ENCODE measurements around the gene SNED1. TPM values are rescaled to one million over a fixed set of nuclear protein-coding genes. Genes with fewer than 3 reads are reported as not detected.
A peak's percentile ranks its signal among the peaks of the same experiment; 100 is the strongest.
"Not testable (repeated sequence)": the region's sequence is repeated elsewhere in the genome, so short reads cannot be mapped to it uniquely, and the experiment has no call there.

Gene SNED1
- total and polyA plus RNA-seq, 9 of the 15 experiments (the other 6 are each of a cell fraction or from before 2014, with no cell fraction given) = 0.03 to 0.07 (median 0.05) TPM; not detected in 5

DNA sequence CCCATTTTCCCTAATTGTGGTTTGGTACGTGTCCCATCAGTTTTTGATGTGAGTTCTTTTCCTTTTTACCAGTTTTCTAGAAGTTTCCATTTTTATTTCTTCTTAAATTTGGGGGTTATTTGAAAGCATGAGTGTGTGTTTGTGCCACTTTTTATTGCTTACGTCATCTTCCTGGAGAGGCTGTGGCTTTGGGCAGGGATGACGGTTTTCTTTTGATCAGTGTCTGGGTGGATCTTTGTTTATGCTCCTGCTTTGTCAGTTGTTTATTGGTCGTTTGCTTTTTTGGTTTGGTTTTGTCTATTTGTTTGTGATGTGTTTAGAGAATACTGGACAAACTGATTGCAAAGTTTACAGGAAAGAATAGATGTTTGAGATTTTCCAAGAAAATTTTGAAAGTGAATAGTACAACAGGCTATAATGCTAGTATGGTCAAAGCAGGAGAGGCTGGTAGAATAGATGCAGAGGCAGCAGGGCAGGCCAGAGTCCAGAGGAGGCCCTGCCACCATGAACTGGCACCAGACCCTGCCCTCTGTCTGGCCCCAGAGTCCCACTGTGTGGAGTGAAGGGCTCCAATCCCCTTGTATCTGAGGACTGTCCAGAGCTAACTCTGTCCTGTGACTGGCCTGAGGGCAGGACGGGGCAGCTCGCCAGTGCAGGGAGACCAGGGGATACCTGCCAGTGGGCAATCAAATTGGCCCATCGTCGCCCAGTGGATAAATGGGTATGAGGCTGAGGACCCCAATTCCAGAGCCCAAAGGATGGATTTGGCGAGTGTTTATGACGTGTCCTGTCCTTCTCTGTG lies 23.4 kb upstream of the SNED1 start:
- TF ChIP-seq CHD2 (IDR thresholded peaks at IDR 0.05; ENCODE audit: low read depth, low read length) (no peak), ATF3 (IDR thresholded peaks at IDR 0.05) (peak; percentile 39), ATF3 (CRISPR knock-in tag; conservative IDR thresholded peaks at IDR 0.05) (no peak)
- Histone ChIP-seq H3K79me2 (ENCODE audit: control insufficient read depth, insufficient read depth, low read length) (no peaks in the 10 kb centered on the region), H4K20me1 (replicated peaks; ENCODE audit: control insufficient read depth, insufficient read depth, low read length) (no peaks in the 10 kb centered on the region), H3K9ac (ENCODE audit: insufficient read depth in 1 of 2, low read depth in 2 of 2, low read length in 2 of 2) (no peak overlapping the region), H3K4me2 (ENCODE audit: insufficient read depth, low read length) (no peak overlapping the region), H3K27ac (ENCODE audit: extremely low read depth, low read depth, low read length) (no peak overlapping the region), H3K9me3 (replicated peaks; ENCODE audit: control insufficient read depth, insufficient read depth, low read depth, low read length) (no peaks in the 10 kb centered on the region), H3K4me3 (no peak overlapping the region), H3K27me3 (ENCODE audit: control insufficient read depth in 2 of 2, insufficient read depth in 2 of 2, low read length in 2 of 2) (peaks cover 3 to 24% of the 10 kb centered on the region in 2 experiments; a peak in 2 of 5 replicates), H3K4me1 (replicated peaks in 1 of 2; ENCODE audit: control insufficient read depth in 2 of 2, insufficient read depth in 2 of 2, low read length in 2 of 2) (no peaks in the 10 kb centered on the region), H2AFZ (ENCODE audit: low read depth, low read length) (no peak overlapping the region), H3K36me3 (ENCODE audit: control insufficient read depth, insufficient read depth, low read length) (no peaks in the 10 kb centered on the region), H3K9me1 (ENCODE audit: control insufficient read depth, insufficient read depth, low read length) (no peaks in the 10 kb centered on the region)
- FAIRE-seq (no peak), DNase-seq (ENCODE audit: extremely low read depth in 1 of 4, low spot score in 3 of 4) (no peak), ATAC-seq (no peak)
- no TSS peak for BruUV-seq (replicated peaks)
- in situ Hi-C loops (cut with MboI) (no loop called here), intact Hi-C loops (cut with micrococcal nuclease) (no loop called here)
- POLR2A ChIA-PET = no interaction called here
- CTCF ChIA-PET (ENCODE audit: low intra/inter-chr PET ratio) = no interaction called here
- WGBS (ENCODE audit: insufficient coverage, low coverage, missing lambda C conversion rate) = 0% methylated on average over 10 of the region's 10 CpGs

- intact Hi-C loops (cut with micrococcal nuclease); FAIRE-seq; H3K4me2 ChIP-seq (ENCODE audit: insufficient read depth, low read length); H3K36me3 ChIP-seq (ENCODE audit: control insufficient read depth, insufficient read depth, low read length); H3K4me1 ChIP-seq (replicated peaks in 1 of 2; ENCODE audit: control insufficient read depth in 2 of 2, insufficient read depth in 2 of 2, low read length in 2 of 2); H3K79me2 ChIP-seq (ENCODE audit: control insufficient read depth, insufficient read depth, low read length); H2AFZ ChIP-seq (ENCODE audit: low read depth, low read length); H3K9ac ChIP-seq (ENCODE audit: insufficient read depth in 1 of 2, low read depth in 2 of 2, low read length in 2 of 2); H3K27ac ChIP-seq (ENCODE audit: extremely low read depth, low read depth, low read length); H3K4me3 ChIP-seq; DNase-seq (ENCODE audit: extremely low read depth in 1 of 4, low spot score in 3 of 4); BruUV-seq (replicated peaks); POLR2A ChIA-PET; H3K9me3 ChIP-seq (replicated peaks; ENCODE audit: control insufficient read depth, insufficient read depth, low read depth, low read length); ATAC-seq; in situ Hi-C loops (cut with MboI); H3K9me1 ChIP-seq (ENCODE audit: control insufficient read depth, insufficient read depth, low read length); H4K20me1 ChIP-seq (replicated peaks; ENCODE audit: control insufficient read depth, insufficient read depth, low read length); CTCF ChIA-PET (ENCODE audit: low intra/inter-chr PET ratio): not testable (repeated sequence)
- 0% methylated on average over 3 of the region's 4 CpGs for WGBS (ENCODE audit: insufficient coverage, low coverage, missing lambda C conversion rate)
- H3K27me3 ChIP-seq (ENCODE audit: control insufficient read depth in 2 of 2, insufficient read depth in 2 of 2, low read length in 2 of 2) = peaks cover 3 to 21% of the 10 kb centered on the region in 2 experiments; a peak in 2 of 5 replicates
Measured at GRCh38 chr2:240975903-240976302, 22.5 kb upstream of the SNED1 start.
